ENCODE data around the gene ATF2. TPM values are rescaled to one million over a fixed set of nuclear protein-coding genes. Genes with fewer than 3 reads are reported as not detected.

The ATF2 gene
- total and polyA plus RNA-seq, 2 of the 13 experiments (the other 11 are each of a cell fraction or from before 2014, with no cell fraction given), result 91.6 to 95.1 TPM

DNA sequence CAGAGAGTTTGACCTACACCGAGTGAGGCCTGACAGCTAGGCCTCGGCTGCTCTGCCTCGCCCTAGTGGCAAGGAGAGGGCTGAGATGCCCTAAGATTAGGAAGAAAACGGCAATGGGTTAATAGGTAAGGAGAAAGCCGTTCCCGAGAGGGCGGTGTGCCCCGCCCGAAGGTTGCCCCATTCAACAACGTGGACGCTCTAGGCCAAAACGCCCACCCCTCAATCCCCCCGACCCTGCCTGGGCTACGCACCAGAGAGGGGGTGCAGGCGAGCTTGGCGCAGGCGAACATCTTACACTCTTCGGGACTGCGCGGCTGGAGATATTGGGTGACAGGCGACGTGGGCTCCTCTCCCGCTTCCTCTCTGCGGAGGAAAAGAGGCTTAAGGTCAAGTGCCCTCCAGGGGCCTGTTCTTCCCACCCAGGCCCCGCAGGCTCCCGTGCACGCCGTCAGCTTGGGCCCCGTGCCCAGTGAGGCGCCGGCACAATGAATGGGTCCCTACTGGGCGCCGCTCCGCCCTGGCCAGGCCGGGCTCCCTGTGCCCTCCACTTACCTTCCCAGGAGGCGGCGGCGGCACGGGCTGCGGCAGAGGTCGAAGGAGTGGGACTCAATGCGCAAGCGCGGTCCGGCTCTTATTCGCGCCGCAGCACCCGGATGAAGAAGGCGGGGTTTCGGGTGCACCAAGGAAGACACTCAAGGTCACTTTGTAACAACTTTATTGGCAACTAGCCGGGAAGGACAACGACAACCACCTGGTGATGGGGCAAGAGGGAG lies 13.3 kb upstream of the ATF2 start, which contains the start of gene ATP5MC3 (continued):
- TF ChIP-seq ZNF275 (CRISPR knock-in tag; IDR thresholded peaks at IDR 0.05; ENCODE audit: borderline replicate concordance) (peak; percentile 80; the same call in 1 of the 2 replicates), ZSCAN29 (CRISPR knock-in tag; conservative IDR thresholded peaks at IDR 0.05) (no peak), KDM1A (CRISPR knock-in tag; IDR thresholded peaks at IDR 0.05) (no peak), ZNF704 (CRISPR knock-in tag; IDR thresholded peaks at IDR 0.05; ENCODE audit: borderline replicate concordance) (no peak; the same call in 1 of the 2 replicates), NBN (conservative IDR thresholded peaks at IDR 0.05) (no peak), ZMAT5 (CRISPR knock-in tag; IDR thresholded peaks at IDR 0.05; ENCODE audit: borderline replicate concordance, low read depth) (no peak), POGZ (CRISPR knock-in tag; IDR thresholded peaks at IDR 0.05) (peak; percentile 100), GATAD1 (CRISPR knock-in tag; IDR thresholded peaks at IDR 0.05) (peak; percentile 91), ZFP36L2 (CRISPR knock-in tag; IDR thresholded peaks at IDR 0.05) (peak; percentile 91), DBP (CRISPR knock-in tag; IDR thresholded peaks at IDR 0.05; ENCODE audit: not compliant biosample characterization) (peak; percentile 6), ZNF382 (CRISPR knock-in tag; IDR thresholded peaks at IDR 0.05; ENCODE audit: borderline replicate concordance) (no peak; the same call in 1 of the 2 replicates), ZNF44 (CRISPR knock-in tag; IDR thresholded peaks at IDR 0.05) (peak; percentile 63; the same call in 1 of the 2 replicates), POLR2A (IDR thresholded peaks at IDR 0.05; ENCODE audit: insufficient read depth in 1 of 2, low read depth in 2 of 2, low read length in 2 of 2) (peak; percentile 83 to 98), MATR3 (CRISPR knock-in tag; IDR thresholded peaks at IDR 0.05) (no peak), THAP7 (CRISPR knock-in tag; IDR thresholded peaks at IDR 0.05) (peak; percentile 41; the same call in 1 of the 2 replicates)
- TF ChIP-seq, protein P1, sequence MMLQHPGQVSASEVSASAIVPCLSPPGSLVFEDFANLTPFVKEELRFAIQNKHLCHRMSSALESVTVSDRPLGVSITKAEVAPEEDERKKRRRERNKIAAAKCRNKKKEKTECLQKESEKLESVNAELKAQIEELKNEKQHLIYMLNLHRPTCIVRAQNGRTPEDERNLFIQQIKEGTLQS (CRISPR knock-in tag; IDR thresholded peaks at IDR 0.05), result peak; percentile 71
- TF ChIP-seq, protein P2, sequence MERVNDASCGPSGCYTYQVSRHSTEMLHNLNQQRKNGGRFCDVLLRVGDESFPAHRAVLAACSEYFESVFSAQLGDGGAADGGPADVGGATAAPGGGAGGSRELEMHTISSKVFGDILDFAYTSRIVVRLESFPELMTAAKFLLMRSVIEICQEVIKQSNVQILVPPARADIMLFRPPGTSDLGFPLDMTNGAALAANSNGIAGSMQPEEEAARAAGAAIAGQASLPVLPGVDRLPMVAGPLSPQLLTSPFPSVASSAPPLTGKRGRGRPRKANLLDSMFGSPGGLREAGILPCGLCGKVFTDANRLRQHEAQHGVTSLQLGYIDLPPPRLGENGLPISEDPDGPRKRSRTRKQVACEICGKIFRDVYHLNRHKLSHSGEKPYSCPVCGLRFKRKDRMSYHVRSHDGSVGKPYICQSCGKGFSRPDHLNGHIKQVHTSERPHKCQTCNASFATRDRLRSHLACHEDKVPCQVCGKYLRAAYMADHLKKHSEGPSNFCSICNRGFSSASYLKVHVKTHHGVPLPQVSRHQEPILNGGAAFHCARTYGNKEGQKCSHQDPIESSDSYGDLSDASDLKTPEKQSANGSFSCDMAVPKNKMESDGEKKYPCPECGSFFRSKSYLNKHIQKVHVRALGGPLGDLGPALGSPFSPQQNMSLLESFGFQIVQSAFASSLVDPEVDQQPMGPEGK (CRISPR knock-in tag; IDR thresholded peaks at IDR 0.05), result peak; percentile 55; the same call in 1 of the 2 replicates
- TF ChIP-seq, protein P3, sequence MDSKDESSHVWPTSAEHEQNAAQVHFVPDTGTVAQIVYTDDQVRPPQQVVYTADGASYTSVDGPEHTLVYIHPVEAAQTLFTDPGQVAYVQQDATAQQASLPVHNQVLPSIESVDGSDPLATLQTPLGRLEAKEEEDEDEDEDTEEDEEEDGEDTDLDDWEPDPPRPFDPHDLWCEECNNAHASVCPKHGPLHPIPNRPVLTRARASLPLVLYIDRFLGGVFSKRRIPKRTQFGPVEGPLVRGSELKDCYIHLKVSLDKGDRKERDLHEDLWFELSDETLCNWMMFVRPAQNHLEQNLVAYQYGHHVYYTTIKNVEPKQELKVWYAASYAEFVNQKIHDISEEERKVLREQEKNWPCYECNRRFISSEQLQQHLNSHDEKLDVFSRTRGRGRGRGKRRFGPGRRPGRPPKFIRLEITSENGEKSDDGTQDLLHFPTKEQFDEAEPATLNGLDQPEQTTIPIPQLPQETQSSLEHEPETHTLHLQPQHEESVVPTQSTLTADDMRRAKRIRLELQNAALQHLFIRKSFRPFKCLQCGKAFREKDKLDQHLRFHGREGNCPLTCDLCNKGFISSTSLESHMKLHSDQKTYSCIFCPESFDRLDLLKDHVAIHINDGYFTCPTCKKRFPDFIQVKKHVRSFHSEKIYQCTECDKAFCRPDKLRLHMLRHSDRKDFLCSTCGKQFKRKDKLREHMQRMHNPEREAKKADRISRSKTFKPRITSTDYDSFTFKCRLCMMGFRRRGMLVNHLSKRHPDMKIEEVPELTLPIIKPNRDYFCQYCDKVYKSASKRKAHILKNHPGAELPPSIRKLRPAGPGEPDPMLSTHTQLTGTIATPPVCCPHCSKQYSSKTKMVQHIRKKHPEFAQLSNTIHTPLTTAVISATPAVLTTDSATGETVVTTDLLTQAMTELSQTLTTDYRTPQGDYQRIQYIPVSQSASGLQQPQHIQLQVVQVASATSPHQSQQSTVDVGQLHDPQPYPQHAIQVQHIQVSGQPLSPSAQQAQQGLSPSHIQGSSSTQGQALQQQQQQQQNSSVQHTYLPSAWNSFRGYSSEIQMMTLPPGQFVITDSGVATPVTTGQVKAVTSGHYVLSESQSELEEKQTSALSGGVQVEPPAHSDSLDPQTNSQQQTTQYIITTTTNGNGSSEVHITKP (CRISPR knock-in tag; IDR thresholded peaks at IDR 0.05; ENCODE audit: low read depth), result peak; percentile 11; the same call in 1 of the 2 replicates

All from HepG2 (cell line).